B cell (primary cell): ENCODE results near the gene ZNF335. TPM values are rescaled to one million over a fixed set of nuclear protein-coding genes. Genes with fewer than 3 reads are reported as not detected.
"Not testable (repeated sequence)": the region's sequence is repeated elsewhere in the genome, so short reads cannot be mapped to it uniquely, and the experiment has no call there.

Experiments
- ATAC-seq: fragments of 200-7000 bp; cut with Tn5 transposase; one replicate; pipeline ENCODE4 v1.10.0; 2021; ENCODE audit warnings: low read depth, mild to moderate bottlenecking, moderate number of reproducible peaks, moderate library complexity
- CTCF ChIA-PET: fragments of 350-600 bp; sonication (Branson Sonifier 250); formaldehyde crosslinking; loops from one replicate; lab custom pipeline; 2021; ENCODE audit warnings: antibody characterized with exemption, inconsistent platforms; lab: Charles Lee
- POLR2A ChIA-PET: fragments of 350-600 bp; sonication (Branson Sonifier 250); formaldehyde crosslinking; loops from one replicate; lab custom pipeline; 2021; ENCODE audit warnings: antibody characterized with exemption; lab: Charles Lee
- DNase-seq: peaks from one replicate; pipeline ENCODE4 v3.0.0; 2013
- H2AFZ ChIP-seq: 2 replicates; pipeline ENCODE4 v1.6.1; 2012; ENCODE audit warnings: mild to moderate bottlenecking, low read depth, low read length; ENCODE audit not compliant: insufficient read depth, poor library complexity, severe bottlenecking
- H3K27ac ChIP-seq, 2 donors: 1 replicate in 1 of 2; 2 replicates in 1 of 2; pipeline ENCODE4 v1.5.1; 2012 to 2013; ENCODE audit warnings: low read length in 2 of 2, mild to moderate bottlenecking in 2 of 2, moderate library complexity in 1 of 2
- H3K27me3 ChIP-seq, 4 experiments: fragments of 200-600 bp in 1 of 4; sonication (generic) in 1 of 4; replicated peaks in 1 of 4; 1 replicate in 2 of 4; 2 replicates in 2 of 4; pipeline versions ENCODE4 v1.6.1 to v1.7.0; 2013 to 2016; ENCODE audit warnings: low read length in 3 of 4, mild to moderate bottlenecking in 2 of 4, mixed read lengths in 1 of 4, moderate library complexity in 1 of 4; ENCODE audit not compliant: insufficient read depth in 4 of 4, control insufficient read depth in 3 of 4; ENCODE audit errors: control extremely low read depth in 1 of 4
- H3K36me3 ChIP-seq, 2 experiments: replicated peaks in 1 of 2; 1 replicate in 1 of 2; 2 replicates in 1 of 2; pipeline versions ENCODE4 v1.6.1 to v1.7.1; 2013; ENCODE audit warnings: low read length in 1 of 2; ENCODE audit not compliant: insufficient read depth in 2 of 2, control insufficient read depth in 1 of 2; ENCODE audit errors: control extremely low read depth in 1 of 2, extremely low read depth in 1 of 2
- H3K4me1 ChIP-seq, 2 donors: fragments of 200-600 bp in 1 of 2; sonication (generic) in 1 of 2; 1 replicate in 1 of 2; 2 replicates in 1 of 2; pipeline versions ENCODE4 v1.5.1 to v1.6.1; 2013 to 2017; ENCODE audit warnings: low read length in 2 of 2; ENCODE audit not compliant: control insufficient read depth in 2 of 2, insufficient read depth in 2 of 2
- H3K4me2 ChIP-seq: replicated peaks from 2 replicates; pipeline ENCODE3; 2012; ENCODE audit warnings: mild to moderate bottlenecking, low read depth, low read length; ENCODE audit not compliant: poor library complexity, severe bottlenecking
- H3K4me3 ChIP-seq, 5 experiments: fragments of 200-600 bp in 1 of 5; sonication (generic) in 1 of 5; 1 replicate in 3 of 5; 2 replicates in 2 of 5; pipeline versions ENCODE4 v1.5.1 to v1.7.0; 2011 to 2016; ENCODE audit warnings: low read length in 4 of 5, mild to moderate bottlenecking in 4 of 5, low read depth in 2 of 5, control low read depth in 1 of 5, moderate library complexity in 1 of 5; ENCODE audit not compliant: insufficient read depth in 1 of 5; ENCODE audit errors: control extremely low read depth in 1 of 5, extremely low read depth in 1 of 5
- H3K79me2 ChIP-seq: fragments of 200-600 bp; sonication (generic); one replicate; pipeline ENCODE4 v1.6.0; 2016; ENCODE audit warnings: low read length; ENCODE audit not compliant: control insufficient read depth, insufficient read depth
- H3K9ac ChIP-seq: fragments of 200-600 bp; sonication (generic); 2 replicates; pipeline ENCODE4 v1.6.1; 2017; ENCODE audit warnings: mild to moderate bottlenecking, low read length, moderate library complexity
- H3K9me3 ChIP-seq, 3 donors: one replicate each; pipeline versions ENCODE4 v1.6.1 to v1.7.1; 2013; ENCODE audit warnings: low read length in 2 of 3; ENCODE audit not compliant: control insufficient read depth in 2 of 3, insufficient read depth in 1 of 3; ENCODE audit errors: control extremely low read depth in 1 of 3
- H4K20me1 ChIP-seq: 2 replicates; pipeline ENCODE4 v1.6.0; 2012; ENCODE audit warnings: mild to moderate bottlenecking, low read length; ENCODE audit not compliant: insufficient read depth, control insufficient read depth, poor library complexity, severe bottlenecking
- H3K27ac Mint-ChIP-seq: one replicate; pipeline ENCODE4 v1.8.0; 2021; ENCODE audit warnings: mixed read lengths
- H3K27me3 Mint-ChIP-seq: one replicate; pipeline ENCODE4 v1.8.0; 2021; ENCODE audit warnings: mixed read lengths
- H3K4me1 Mint-ChIP-seq: one replicate; pipeline ENCODE4 v1.8.0; 2021; ENCODE audit warnings: mixed read lengths
- H3K4me3 Mint-ChIP-seq: one replicate; pipeline ENCODE4 v1.8.0; 2021; ENCODE audit warnings: mixed read lengths
- H3K9me3 Mint-ChIP-seq: one replicate; pipeline ENCODE4 v1.8.0; 2022; ENCODE audit warnings: mixed read lengths; ENCODE audit not compliant: insufficient read depth
- EZH2 ChIP-seq: IDR thresholded peaks from 2 replicates; pipeline ENCODE4 v1.6.1; 2012; ENCODE audit warnings: borderline replicate concordance, low read depth, mild to moderate bottlenecking, moderate library complexity, low read length; ENCODE audit not compliant: insufficient read depth, poor library complexity, severe bottlenecking
- WGBS: methylation state at CpG from one replicate; pipeline ENCODE4 v1.1.5; 2013; ENCODE audit warnings: missing lambda C conversion rate; ENCODE audit not compliant: insufficient coverage; 5-methylcytosine and 5-hydroxymethylcytosine counted together
- intact Hi-C: fragments of 100-400 bp; cut with micrococcal nuclease; formaldehyde crosslinking; loops from one replicate; pipeline ENCODE4 v1.10.0; 2022
- polyA plus RNA-seq: library from polyadenylated mRNA; depleted of rRNA; stranded (reverse); fragments of >200 nt; gene quantifications from 2 replicates; pipeline ENCODE4 v1.2.3, GENCODE V29; 2012
- total RNA-seq, 2 donors: library from RNA; stranded (reverse); fragments of 120-200 nt in 1 of 2; gene quantifications; 1 replicate in 1 of 2; 2 replicates in 1 of 2; pipeline versions ENCODE4 v1.2.3 to v1.2.4, GENCODE V29; 2013 to 2022
- TF ChIP-seq, protein P1 (sequence below): fragments of 200-600 bp; IDR thresholded peaks from one replicate; pipeline ENCODE4 v1.8.0; 2022; ENCODE audit warnings: antibody characterized with exemption, mild to moderate bottlenecking

ZNF335 gene
- total and polyA plus RNA-seq, 2 donors (not counting 1 experiment from before 2014, with no cell fraction given): 62.3 to 62.7 TPM

DNA sequence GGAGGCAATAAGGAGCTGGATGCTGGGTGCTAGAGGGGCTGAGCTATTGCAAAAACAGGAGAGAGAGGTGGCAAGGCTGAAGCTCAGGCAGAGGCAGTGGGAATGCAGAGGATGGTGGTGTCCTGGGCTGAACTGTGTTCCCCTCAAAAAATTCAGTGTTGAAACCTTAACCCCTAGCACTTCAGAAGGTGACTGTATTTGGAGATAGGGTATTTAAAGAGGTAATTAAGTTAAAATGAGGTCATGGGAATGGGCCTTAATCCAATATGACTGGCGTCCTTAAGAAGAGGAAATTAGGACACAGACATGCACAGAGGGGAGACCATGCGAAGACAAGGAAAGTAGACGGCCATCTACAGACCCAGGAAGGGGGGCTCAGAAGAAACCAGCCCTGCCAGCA lies 25.2 kb upstream of the ZNF335 start:
- ChIA-PET POLR2A (no interaction called here), CTCF (no interaction called here)
- H3K4me1 ChIP-seq: peaks cover 30 to 36% of the 10 kb centered on the region in 2 donors
- no peaks in the 10 kb centered on the region for H3K9me3 Mint-ChIP-seq
- no peak for DNase-seq
- H3K9me3 ChIP-seq: peaks cover 0 to 4% (median 0%) of the 10 kb centered on the region in 3 donors
- no peaks in the 10 kb centered on the region for H4K20me1 ChIP-seq
- H3K27me3 ChIP-seq: peaks cover 0 to 21% (median 0%) of the 10 kb centered on the region in 4 experiments
- no peak overlapping the region for H3K27ac ChIP-seq
- no peak overlapping the region for H3K4me2 ChIP-seq
- no peak overlapping the region for H3K4me3 Mint-ChIP-seq
- peaks cover 10% of the 10 kb centered on the region for H3K27me3 Mint-ChIP-seq
- intact Hi-C loops: no loop called here
- H3K9ac ChIP-seq: no peak overlapping the region
- no peaks in the 10 kb centered on the region for H3K36me3 ChIP-seq
- H3K27ac Mint-ChIP-seq: no peak overlapping the region
- WGBS: 76% methylated on average over 3 of the region's 3 CpGs
- H2AFZ ChIP-seq: no peak overlapping the region
- ATAC-seq: no peak
- H3K79me2 ChIP-seq: no peaks in the 10 kb centered on the region
- TF ChIP-seq, protein P1, sequence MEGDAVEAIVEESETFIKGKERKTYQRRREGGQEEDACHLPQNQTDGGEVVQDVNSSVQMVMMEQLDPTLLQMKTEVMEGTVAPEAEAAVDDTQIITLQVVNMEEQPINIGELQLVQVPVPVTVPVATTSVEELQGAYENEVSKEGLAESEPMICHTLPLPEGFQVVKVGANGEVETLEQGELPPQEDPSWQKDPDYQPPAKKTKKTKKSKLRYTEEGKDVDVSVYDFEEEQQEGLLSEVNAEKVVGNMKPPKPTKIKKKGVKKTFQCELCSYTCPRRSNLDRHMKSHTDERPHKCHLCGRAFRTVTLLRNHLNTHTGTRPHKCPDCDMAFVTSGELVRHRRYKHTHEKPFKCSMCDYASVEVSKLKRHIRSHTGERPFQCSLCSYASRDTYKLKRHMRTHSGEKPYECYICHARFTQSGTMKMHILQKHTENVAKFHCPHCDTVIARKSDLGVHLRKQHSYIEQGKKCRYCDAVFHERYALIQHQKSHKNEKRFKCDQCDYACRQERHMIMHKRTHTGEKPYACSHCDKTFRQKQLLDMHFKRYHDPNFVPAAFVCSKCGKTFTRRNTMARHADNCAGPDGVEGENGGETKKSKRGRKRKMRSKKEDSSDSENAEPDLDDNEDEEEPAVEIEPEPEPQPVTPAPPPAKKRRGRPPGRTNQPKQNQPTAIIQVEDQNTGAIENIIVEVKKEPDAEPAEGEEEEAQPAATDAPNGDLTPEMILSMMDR: no peak
- no peak for TF ChIP-seq EZH2
- no peak overlapping the region for H3K4me3 ChIP-seq
- peaks cover 33% of the 10 kb centered on the region for H3K4me1 Mint-ChIP-seq

DNA sequence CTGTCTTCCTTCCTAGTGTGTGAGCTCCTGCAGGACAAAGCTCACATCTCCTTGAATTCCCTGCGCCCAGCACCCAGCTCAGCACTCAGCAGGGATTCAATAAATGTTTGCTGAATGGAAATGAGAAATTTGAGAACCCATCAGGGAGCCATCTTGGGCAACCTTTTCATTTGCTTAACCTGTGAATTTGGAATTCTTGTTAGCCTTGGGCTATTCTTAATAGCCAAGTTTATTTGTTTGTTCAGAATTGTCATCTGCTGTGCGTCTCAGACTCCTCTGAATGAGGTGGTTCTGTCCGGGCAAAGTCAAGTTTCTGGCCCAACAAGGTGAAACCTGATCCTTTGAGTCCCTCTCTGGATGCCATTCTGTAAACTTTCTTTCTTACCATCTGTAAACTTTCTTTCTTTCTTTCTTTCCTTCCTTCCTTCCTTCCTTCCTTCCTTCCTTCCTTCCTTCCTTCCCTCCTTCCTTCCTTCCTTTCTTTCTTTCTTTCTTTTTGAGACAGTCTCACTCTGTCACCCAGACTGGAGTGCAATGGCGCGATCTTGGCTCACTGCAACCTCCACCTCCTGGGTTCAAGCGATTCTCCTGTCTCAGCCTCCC lies 23.6 kb upstream of the ZNF335 start:
- Mint-ChIP-seq H3K27me3 (peaks cover 10% of the 10 kb centered on the region), H3K4me1 (peaks cover 36% of the 10 kb centered on the region)
- WGBS: 96% methylated on average over 4 of the region's 6 CpGs
- H2AFZ ChIP-seq, H3K4me2 ChIP-seq, H3K79me2 ChIP-seq, ATAC-seq, H3K9ac ChIP-seq, POLR2A ChIA-PET, DNase-seq, H3K4me3 Mint-ChIP-seq, H3K27ac Mint-ChIP-seq, H3K9me3 ChIP-seq, CTCF ChIA-PET, H3K9me3 Mint-ChIP-seq, H3K36me3 ChIP-seq, intact Hi-C loops, H3K4me3 ChIP-seq, H3K27ac ChIP-seq, H4K20me1 ChIP-seq: not testable (repeated sequence)
- Histone ChIP-seq H3K27me3 (peaks cover 0 to 18% (median 0%) of the 10 kb centered on the region in 4 experiments), H3K4me1 (peaks cover 27 to 34% of the 10 kb centered on the region in 2 donors)
